SK-N-SH (cell line): Measurements from ENCODE around the gene PCK1. TPM values are rescaled to one million over a fixed set of nuclear protein-coding genes. Genes with fewer than 3 reads are reported as not detected.

Experiments
- CTCF ChIA-PET: fragments of 300-600, 350-600 bp; formaldehyde crosslinking; extraction: SDS; loops from one replicate; lab custom pipeline; 2021; lab: Yijun Ruan, JAX
- POLR2A ChIA-PET: fragments of 350-600 bp; sonication (Branson Sonifier 250); formaldehyde crosslinking; extraction: SDS; loops from one replicate; lab custom pipeline; 2020; ENCODE audit warnings: antibody characterized with exemption, inconsistent platforms; lab: Yijun Ruan, JAX
- DNase-seq: peaks from one replicate; pipeline ENCODE4 v3.0.0; 2012
- H2AFZ ChIP-seq: fragments of 200-600 bp; sonication (generic); 2 replicates; pipeline ENCODE4 v1.8.1; 2016; ENCODE audit warnings: antibody characterized with exemption, mild to moderate bottlenecking, low read depth
- H3F3A ChIP-seq: fragments of 200-600 bp; sonication (generic); replicated peaks from 2 replicates; pipeline ENCODE3; 2016; ENCODE audit warnings: antibody characterized with exemption, mild to moderate bottlenecking; ENCODE audit not compliant: insufficient read depth
- H3K27ac ChIP-seq, 2 experiments: fragments of 200-500 bp in 1 of 2; fragments of 200-600 bp in 1 of 2; sonication (Bioruptor generic) in 1 of 2; sonication (generic), shearing (Covaris generic) in 1 of 2; 2 replicates each; pipeline versions ENCODE4 v1.5.1 to v1.6.1; 2014 to 2016; ENCODE audit warnings: low read depth in 2 of 2, inconsistent platforms in 1 of 2, low read length in 1 of 2, mild to moderate bottlenecking in 1 of 2, mixed read lengths in 1 of 2
- H3K27me3 ChIP-seq: fragments of 200-600 bp; sonication (generic), shearing (Covaris generic); 2 replicates; pipeline ENCODE4 v1.6.1; 2016; ENCODE audit warnings: mixed run types; ENCODE audit not compliant: insufficient read depth
- H3K36me3 ChIP-seq, 2 experiments: fragments of 200-500 bp in 1 of 2; fragments of 200-600 bp in 1 of 2; sonication (Bioruptor generic) in 1 of 2; sonication (generic) in 1 of 2; replicated peaks in 1 of 2; 2 replicates each; pipeline versions ENCODE3 to v1.5.1; 2014 to 2016; ENCODE audit warnings: low read length in 1 of 2, mild to moderate bottlenecking in 1 of 2; ENCODE audit not compliant: insufficient read depth in 2 of 2, control insufficient read depth in 1 of 2
- H3K4me1 ChIP-seq, 2 experiments: fragments of 200-500 bp in 1 of 2; fragments of 200-600 bp in 1 of 2; sonication (Bioruptor generic) in 1 of 2; sonication (generic), shearing (Covaris generic) in 1 of 2; 2 replicates each; pipeline versions ENCODE4 v1.5.1 to v1.6.1; 2014 to 2016; ENCODE audit warnings: low read depth in 1 of 2, low read length in 1 of 2, mixed run types in 1 of 2; ENCODE audit not compliant: insufficient read depth in 2 of 2, control insufficient read depth in 1 of 2
- H3K4me2 ChIP-seq: fragments of 200-600 bp; sonication (generic), shearing (Covaris generic); 2 replicates; pipeline ENCODE4 v1.6.1; 2017; ENCODE audit warnings: mixed run types
- H3K4me3 ChIP-seq, 2 experiments: fragments of 200-500 bp in 1 of 2; fragments of 200-600 bp in 1 of 2; sonication (Bioruptor generic) in 1 of 2; sonication (generic), shearing (Covaris generic) in 1 of 2; 2 replicates each; pipeline versions ENCODE4 v1.5.1 to v1.8.1; 2014 to 2016; ENCODE audit warnings: low read depth in 2 of 2, inconsistent platforms in 1 of 2, low read length in 1 of 2, mild to moderate bottlenecking in 1 of 2, mixed read lengths in 1 of 2, moderate library complexity in 1 of 2
- H3K79me2 ChIP-seq: fragments of 200-600 bp; sonication (generic); 2 replicates; pipeline ENCODE4 v1.8.1; 2017; ENCODE audit warnings: mild to moderate bottlenecking; ENCODE audit not compliant: insufficient read depth
- H3K9ac ChIP-seq: fragments of 200-600 bp; sonication (generic); 2 replicates; pipeline ENCODE4 v1.6.1; 2017; ENCODE audit warnings: mixed run types
- H3K9me2 ChIP-seq: fragments of 200-600 bp; sonication (generic); 2 replicates; pipeline ENCODE4 v1.6.1; 2017; ENCODE audit warnings: mixed run types
- H3K9me3 ChIP-seq: fragments of 200-600 bp; sonication (generic); 2 replicates; pipeline ENCODE4 v1.6.1; 2017; ENCODE audit warnings: mixed run types, mild to moderate bottlenecking, moderate library complexity
- H4K20me1 ChIP-seq: fragments of 200-600 bp; sonication (generic); 2 replicates; pipeline ENCODE4 v1.6.1; 2017; ENCODE audit warnings: mild to moderate bottlenecking, mixed run types; ENCODE audit not compliant: insufficient read depth
- ELF1 ChIP-seq: IDR thresholded peaks from 2 replicates; pipeline ENCODE4 v1.4.0; 2012
- EP300 ChIP-seq, 2 experiments: IDR thresholded peaks; 2 replicates each; pipeline versions ENCODE4 v1.4.0 to v1.6.1; 2012; ENCODE audit warnings: borderline replicate concordance in 1 of 2, low read depth in 1 of 2, low read length in 1 of 2
- FOXM1 ChIP-seq: IDR thresholded peaks from 2 replicates; pipeline ENCODE4 v1.4.0; 2012; ENCODE audit warnings: low read depth, mild to moderate bottlenecking
- MEF2A ChIP-seq: IDR thresholded peaks from 2 replicates; pipeline ENCODE4 v1.4.0; 2012; ENCODE audit warnings: low read depth, borderline replicate concordance
- NFIC ChIP-seq: IDR thresholded peaks from 2 replicates; pipeline ENCODE4 v1.4.0; 2012; ENCODE audit warnings: borderline replicate concordance
- RAD21 ChIP-seq: IDR thresholded peaks from 2 replicates; pipeline ENCODE4 v1.6.1; 2012; ENCODE audit warnings: mild to moderate bottlenecking, low read length
- RCOR1 ChIP-seq: fragments of 150-350 bp; IDR thresholded peaks from 2 replicates; pipeline ENCODE4 v1.6.1; 2017; ENCODE audit warnings: antibody characterized with exemption, low read length
- REST ChIP-seq: IDR thresholded peaks from 2 replicates; pipeline ENCODE4 v1.6.1; 2012; ENCODE audit warnings: mild to moderate bottlenecking, low read depth, low read length, moderate library complexity
- RFX5 ChIP-seq: IDR thresholded peaks from 2 replicates; pipeline ENCODE4 v1.6.1; 2012; ENCODE audit warnings: mild to moderate bottlenecking, improper control_type of control experiment, low read length
- TCF12 ChIP-seq: IDR thresholded peaks from 2 replicates; pipeline ENCODE4 v1.4.0; 2012
- TEAD4 ChIP-seq: IDR thresholded peaks from 2 replicates; pipeline ENCODE4 v1.4.0; 2012; ENCODE audit warnings: mild to moderate bottlenecking, borderline replicate concordance; ENCODE audit not compliant: insufficient read depth
- USF1 ChIP-seq: IDR thresholded peaks from 2 replicates; pipeline ENCODE4 v1.4.0; 2012; ENCODE audit warnings: low read depth, borderline replicate concordance
- YY1 ChIP-seq: IDR thresholded peaks from 2 replicates; pipeline ENCODE4 v1.4.0; 2012; ENCODE audit warnings: low read depth, mild to moderate bottlenecking
- WGBS: methylation state at CpG from one replicate; pipeline ENCODE4 v1.1.6; 2017; ENCODE audit warnings: low lambda C conversion rate; 5-methylcytosine and 5-hydroxymethylcytosine counted together
- polyA plus RNA-seq, 3 experiments: library from polyadenylated mRNA; depleted of rRNA; stranded (reverse); fragments of >200 nt; gene quantifications; 2 replicates each; pipeline ENCODE4 v1.2.3, GENCODE V29; 2012
- TF ChIP-seq, protein P1 (sequence below): IDR thresholded peaks from 2 replicates; pipeline ENCODE4 v1.4.0; 2012; ENCODE audit warnings: low read depth, borderline replicate concordance
- TF ChIP-seq, protein P2 (sequence below): fragments of 150-350 bp; IDR thresholded peaks from 2 replicates; pipeline ENCODE4 v1.6.1; 2016; ENCODE audit warnings: mild to moderate bottlenecking, low read depth, low read length

PCK1 gene
- polyA plus RNA-seq, 1 of the 3 experiments (the other 2 are of a cell fraction) = not detected

- Histone ChIP-seq H3K4me1 (no peaks in the 10 kb centered on the region; a peak in 1 of 4 replicates), H3K9me2 (no peaks in the 10 kb centered on the region), H3K9me3 (no peaks in the 10 kb centered on the region), H4K20me1 (no peaks in the 10 kb centered on the region), H3K4me2 (no peak overlapping the region), H3K4me3 (no peak overlapping the region), H3K79me2 (no peaks in the 10 kb centered on the region), H2AFZ (no peak overlapping the region), H3K27ac (no peak overlapping the region), H3K27me3 (peaks cover 5% of the 10 kb centered on the region; the same call in 1 of the 2 replicates), H3K9ac (no peak overlapping the region), H3K36me3 (no peaks in the 10 kb centered on the region), H3F3A (no peaks in the 10 kb centered on the region)
- no peak for DNase-seq
- 0% methylated on average over 1 of the region's 5 CpGs for WGBS
- CTCF ChIA-PET = interaction anchor here (0.7 to 21.1 kb wide), 7 partner anchors 8 to 622 kb away, joined by 3 to 403 read pairs (median 4); no protein-coding TSS in a partner anchor
- TF ChIP-seq MEF2A (no peak), YY1 (no peak), FOXM1 (no peak), TCF12 (no peak), RAD21 (no peak), USF1 (no peak), REST (no peak), TEAD4 (no peak), ELF1 (no peak), RFX5 (no peak), RCOR1 (no peak), NFIC (no peak), EP300 (IDR thresholded peaks at IDR 0.05; ENCODE audit: borderline replicate concordance in 1 of 2, low read depth in 1 of 2, low read length in 1 of 2) (no peak)
- TF ChIP-seq, protein P1, sequence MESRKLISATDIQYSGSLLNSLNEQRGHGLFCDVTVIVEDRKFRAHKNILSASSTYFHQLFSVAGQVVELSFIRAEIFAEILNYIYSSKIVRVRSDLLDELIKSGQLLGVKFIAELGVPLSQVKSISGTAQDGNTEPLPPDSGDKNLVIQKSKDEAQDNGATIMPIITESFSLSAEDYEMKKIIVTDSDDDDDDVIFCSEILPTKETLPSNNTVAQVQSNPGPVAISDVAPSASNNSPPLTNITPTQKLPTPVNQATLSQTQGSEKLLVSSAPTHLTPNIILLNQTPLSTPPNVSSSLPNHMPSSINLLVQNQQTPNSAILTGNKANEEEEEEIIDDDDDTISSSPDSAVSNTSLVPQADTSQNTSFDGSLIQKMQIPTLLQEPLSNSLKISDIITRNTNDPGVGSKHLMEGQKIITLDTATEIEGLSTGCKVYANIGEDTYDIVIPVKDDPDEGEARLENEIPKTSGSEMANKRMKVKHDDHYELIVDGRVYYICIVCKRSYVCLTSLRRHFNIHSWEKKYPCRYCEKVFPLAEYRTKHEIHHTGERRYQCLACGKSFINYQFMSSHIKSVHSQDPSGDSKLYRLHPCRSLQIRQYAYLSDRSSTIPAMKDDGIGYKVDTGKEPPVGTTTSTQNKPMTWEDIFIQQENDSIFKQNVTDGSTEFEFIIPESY = no peak
- TF ChIP-seq, protein P2, sequence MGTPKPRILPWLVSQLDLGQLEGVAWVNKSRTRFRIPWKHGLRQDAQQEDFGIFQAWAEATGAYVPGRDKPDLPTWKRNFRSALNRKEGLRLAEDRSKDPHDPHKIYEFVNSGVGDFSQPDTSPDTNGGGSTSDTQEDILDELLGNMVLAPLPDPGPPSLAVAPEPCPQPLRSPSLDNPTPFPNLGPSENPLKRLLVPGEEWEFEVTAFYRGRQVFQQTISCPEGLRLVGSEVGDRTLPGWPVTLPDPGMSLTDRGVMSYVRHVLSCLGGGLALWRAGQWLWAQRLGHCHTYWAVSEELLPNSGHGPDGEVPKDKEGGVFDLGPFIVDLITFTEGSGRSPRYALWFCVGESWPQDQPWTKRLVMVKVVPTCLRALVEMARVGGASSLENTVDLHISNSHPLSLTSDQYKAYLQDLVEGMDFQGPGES = no peak
- POLR2A ChIA-PET = no interaction called here
Measured at GRCh38 chr20:57588596-57588995, 27.7 kb downstream of the PCK1 start.
